GM21526 (cell line): ENCODE measurements around the gene TMED8.
"Not testable (repeated sequence)": the region's sequence is repeated elsewhere in the genome, so short reads cannot be mapped to it uniquely, and the experiment has no call there.

Experiments
- ATAC-seq: cut with Tn5 transposase; IDR thresholded peaks from one replicate; pipeline ENCODE4 v1.9.1; 2021; ENCODE audit warnings: moderate library complexity; ENCODE audit not compliant: unreplicated experiment, low FRiP score

TMED8 gene

GRCh38 chr14:77324816-77325745 is 51.8 kb downstream of the TMED8 start:
- ATAC-seq = no peak

GRCh38 chr14:77324289-77324688 is 52.6 kb downstream of the TMED8 start:
- ATAC-seq = no peak

GRCh38 chr14:77323571-77323970 is 53.3 kb downstream of the TMED8 start:
- ATAC-seq = no peak

- no peak for ATAC-seq
Observed at GRCh38 chr14:77322951-77323350, 53.9 kb downstream of the TMED8 start.

GRCh38 chr14:77322250-77322902 is 54.5 kb downstream of the TMED8 start:
- ATAC-seq = no peak

- ATAC-seq = peak; percentile 60
Observed at GRCh38 chr14:77320238-77320935, 56.5 kb downstream of the TMED8 start, which contains the start of gene POMT2. Gene POMT2, minus strand, starts transcription at chr14:77320883. Its CDS starts 202 bp downstream, at chr14:77320681.

GRCh38 chr14:77319422-77319821 is 57.5 kb downstream of the TMED8 start:
- no peak for ATAC-seq

- not testable (repeated sequence) for ATAC-seq
Observed at GRCh38 chr14:77318756-77319155, 58.1 kb downstream of the TMED8 start.

- no peak for ATAC-seq
Observed at GRCh38 chr14:77318006-77318553, 58.8 kb downstream of the TMED8 start.

- no peak for ATAC-seq
Observed at GRCh38 chr14:77316872-77317301, 60.0 kb downstream of the TMED8 start.

GRCh38 chr14:77316195-77316505 is 60.7 kb downstream of the TMED8 start:
- ATAC-seq = no peak

GRCh38 chr14:77314539-77315457 is 62.1 kb downstream of the TMED8 start:
- ATAC-seq = no peak

- no peak for ATAC-seq
Observed at GRCh38 chr14:77314043-77314442, 62.9 kb downstream of the TMED8 start.

GRCh38 chr14:77313371-77313770 is 63.5 kb downstream of the TMED8 start:
- no peak for ATAC-seq

GRCh38 chr14:77311217-77311616 is 65.7 kb downstream of the TMED8 start:
- no peak for ATAC-seq

- no peak for ATAC-seq
Observed at GRCh38 chr14:77310026-77310425, 66.9 kb downstream of the TMED8 start.

- ATAC-seq = no peak
Observed at GRCh38 chr14:77309131-77309530, 67.8 kb downstream of the TMED8 start.

GRCh38 chr14:77306851-77307496 is 69.9 kb downstream of the TMED8 start:
- no peak for ATAC-seq

- no peak for ATAC-seq
Observed at GRCh38 chr14:77306416-77306815, 70.5 kb downstream of the TMED8 start.
